Activated naive CD4-positive, alpha-beta T cell treated with anti-CD3 and anti-CD28 coated beads, Interleukin-2, amount 50 U/mL, for 72 hours (primary cell): ENCODE results near the gene PLEKHA5. TPM values are rescaled to one million over a fixed set of nuclear protein-coding genes. Genes with fewer than 3 reads are reported as not detected.
"Not testable (repeated sequence)": the region's sequence is repeated elsewhere in the genome, so short reads cannot be mapped to it uniquely, and the experiment has no call there.

Experiments
- ATAC-seq, 2 donors: fragments of 150-1000 bp; cut with Tn5 transposase; 2 replicates each; pipeline ENCODE4 v1.10.0; 2021; ENCODE audit warnings: mild to moderate bottlenecking in 2 of 2, moderate library complexity in 2 of 2
- DNase-seq, 2 donors: peaks; one replicate each; pipeline ENCODE4 v3.0.0; 2021 to 2022; ENCODE audit warnings: low spot score in 2 of 2
- H3K27ac Mint-ChIP-seq, 2 donors: one replicate each; pipeline ENCODE4 v1.8.0; 2022; ENCODE audit warnings: mild to moderate bottlenecking in 2 of 2, mixed read lengths in 2 of 2
- H3K36me3 Mint-ChIP-seq, 2 donors: one replicate each; pipeline ENCODE4 v1.8.0; 2022; ENCODE audit warnings: mixed read lengths in 2 of 2
- H3K9me3 Mint-ChIP-seq, 2 donors: one replicate each; pipeline ENCODE4 v1.8.0; 2022; ENCODE audit warnings: mixed read lengths in 2 of 2
- total RNA-seq, 2 donors: library from RNA; stranded (reverse); gene quantifications; one replicate each; pipeline ENCODE4 v1.2.3, GENCODE V29; 2022

Gene PLEKHA5
- total RNA-seq, 2 donors from 2014 or later, result 0.66 to 2.9 TPM

GRCh38 chr12:19350850-19351249 is 221.3 kb downstream of the PLEKHA5 start:
- not testable (repeated sequence) for H3K36me3 Mint-ChIP-seq, H3K9me3 Mint-ChIP-seq, DNase-seq, H3K27ac Mint-ChIP-seq
- ATAC-seq, result peak in 1 of 2 donors; percentile 40

- ATAC-seq (peak in 1 of 2 donors; percentile 60), DNase-seq (no peak)
- H3K9me3 Mint-ChIP-seq, result no peaks in the 10 kb centered on the region
- no peaks in the 10 kb centered on the region for H3K36me3 Mint-ChIP-seq
- H3K27ac Mint-ChIP-seq, result no peak overlapping the region
Measured at GRCh38 chr12:19351346-19351745, 221.8 kb downstream of the PLEKHA5 start.

- Mint-ChIP-seq H3K9me3 (no peaks in the 10 kb centered on the region), H3K27ac (no peak overlapping the region), H3K36me3 (no peaks in the 10 kb centered on the region)
- DNase-seq (no peak), ATAC-seq (no peak)
Measured at GRCh38 chr12:19369691-19370148, 240.2 kb downstream of the PLEKHA5 start.

GRCh38 chr12:19373586-19373985 is 244.1 kb downstream of the PLEKHA5 start:
- DNase-seq, result no peak
- no peaks in the 10 kb centered on the region for H3K9me3 Mint-ChIP-seq
- ATAC-seq, result no peak
- H3K36me3 Mint-ChIP-seq, result no peaks in the 10 kb centered on the region
- H3K27ac Mint-ChIP-seq, result no peak overlapping the region

- no peaks in the 10 kb centered on the region for H3K36me3 Mint-ChIP-seq
- ATAC-seq (no peak), DNase-seq (no peak)
- no peaks in the 10 kb centered on the region for H3K9me3 Mint-ChIP-seq
- H3K27ac Mint-ChIP-seq, result no peak overlapping the region
Measured at GRCh38 chr12:19375888-19376287, 246.4 kb downstream of the PLEKHA5 start.

GRCh38 chr12:19376691-19377090 is 247.2 kb downstream of the PLEKHA5 start:
- Mint-ChIP-seq H3K9me3 (no peaks in the 10 kb centered on the region), H3K36me3 (no peaks in the 10 kb centered on the region), H3K27ac (no peak overlapping the region)
- no peak for ATAC-seq
- DNase-seq, result no peak

GRCh38 chr12:19382111-19382526 is 252.6 kb downstream of the PLEKHA5 start:
- no peaks in the 10 kb centered on the region for H3K9me3 Mint-ChIP-seq
- H3K36me3 Mint-ChIP-seq, result no peaks in the 10 kb centered on the region
- DNase-seq (peak; percentile 37 to 57), ATAC-seq (peak; percentile 94 to 95)
- H3K27ac Mint-ChIP-seq, result peak overlapping the region in 1 of 2 donors; percentile 40

- Mint-ChIP-seq H3K9me3 (no peaks in the 10 kb centered on the region), H3K36me3 (no peaks in the 10 kb centered on the region), H3K27ac (peak overlapping the region in 1 of 2 donors; percentile 40)
- ATAC-seq (peak; percentile 32 to 55), DNase-seq (peak; percentile 7 to 38)
Measured at GRCh38 chr12:19382563-19382962, 253.0 kb downstream of the PLEKHA5 start.

- Mint-ChIP-seq H3K36me3 (no peaks in the 10 kb centered on the region), H3K9me3 (no peaks in the 10 kb centered on the region), H3K27ac (peak overlapping the region in 1 of 2 donors; percentile 14)
- DNase-seq (no peak), ATAC-seq (no peak)
Measured at GRCh38 chr12:19387161-19387560, 257.6 kb downstream of the PLEKHA5 start.

GRCh38 chr12:19388131-19388549 is 258.6 kb downstream of the PLEKHA5 start:
- Mint-ChIP-seq H3K9me3 (no peaks in the 10 kb centered on the region), H3K27ac (no peak overlapping the region), H3K36me3 (no peaks in the 10 kb centered on the region)
- ATAC-seq, result no peak
- DNase-seq, result no peak

- Mint-ChIP-seq H3K9me3 (no peaks in the 10 kb centered on the region), H3K36me3 (no peaks in the 10 kb centered on the region), H3K27ac (no peak overlapping the region)
- no peak for ATAC-seq
- no peak for DNase-seq
Measured at GRCh38 chr12:19390051-19390598, 260.6 kb downstream of the PLEKHA5 start.

- ATAC-seq, DNase-seq, H3K9me3 Mint-ChIP-seq, H3K36me3 Mint-ChIP-seq: not testable (repeated sequence)
- H3K27ac Mint-ChIP-seq, result peak overlapping the region in 1 of 2 donors; percentile 30
Measured at GRCh38 chr12:19392644-19393043, 263.1 kb downstream of the PLEKHA5 start.

- no peak for DNase-seq
- no peaks in the 10 kb centered on the region for H3K36me3 Mint-ChIP-seq
- peak overlapping the region in 1 of 2 donors; percentile 2 for H3K27ac Mint-ChIP-seq
- ATAC-seq, result no peak
- H3K9me3 Mint-ChIP-seq, result peaks cover 0 to 5% of the 10 kb centered on the region in 2 donors
Measured at GRCh38 chr12:19394385-19394784, 264.9 kb downstream of the PLEKHA5 start.

- Mint-ChIP-seq H3K36me3 (no peaks in the 10 kb centered on the region), H3K9me3 (peaks cover 0 to 5% of the 10 kb centered on the region in 2 donors), H3K27ac (no peak overlapping the region)
- no peak for ATAC-seq
- no peak for DNase-seq
Measured at GRCh38 chr12:19397534-19397933, 268.0 kb downstream of the PLEKHA5 start.

GRCh38 chr12:19398376-19399363 is 269.1 kb downstream of the PLEKHA5 start:
- no peaks in the 10 kb centered on the region for H3K36me3 Mint-ChIP-seq
- H3K9me3 Mint-ChIP-seq, result peaks cover 0 to 5% of the 10 kb centered on the region in 2 donors
- H3K27ac Mint-ChIP-seq, result no peak overlapping the region
- ATAC-seq (no peak), DNase-seq (no peak)

GRCh38 chr12:19400649-19401285 is 271.2 kb downstream of the PLEKHA5 start:
- DNase-seq, H3K27ac Mint-ChIP-seq, H3K9me3 Mint-ChIP-seq, ATAC-seq, H3K36me3 Mint-ChIP-seq: not testable (repeated sequence)

- DNase-seq (no peak), ATAC-seq (no peak)
- Mint-ChIP-seq H3K36me3 (peaks cover 6 to 10% of the 10 kb centered on the region in 2 donors), H3K27ac (no peak overlapping the region), H3K9me3 (peaks cover 5% of the 10 kb centered on the region in 2 donors)
Measured at GRCh38 chr12:19402211-19402610, 272.7 kb downstream of the PLEKHA5 start.
